GM18909 (cell line): ENCODE data around the gene GRPR.
"Not testable (repeated sequence)": the region's sequence is repeated elsewhere in the genome, so short reads cannot be mapped to it uniquely, and the experiment has no call there.

Source experiments
- ATAC-seq: cut with Tn5 transposase; IDR thresholded peaks from one replicate; pipeline ENCODE4 v1.9.1; 2021; ENCODE audit warnings: mild to moderate bottlenecking; ENCODE audit not compliant: unreplicated experiment, poor library complexity

The GRPR gene

GRCh38 chrX:16172391-16172790 is 49.0 kb downstream of the GRPR start:
- no peak for ATAC-seq

DNA sequence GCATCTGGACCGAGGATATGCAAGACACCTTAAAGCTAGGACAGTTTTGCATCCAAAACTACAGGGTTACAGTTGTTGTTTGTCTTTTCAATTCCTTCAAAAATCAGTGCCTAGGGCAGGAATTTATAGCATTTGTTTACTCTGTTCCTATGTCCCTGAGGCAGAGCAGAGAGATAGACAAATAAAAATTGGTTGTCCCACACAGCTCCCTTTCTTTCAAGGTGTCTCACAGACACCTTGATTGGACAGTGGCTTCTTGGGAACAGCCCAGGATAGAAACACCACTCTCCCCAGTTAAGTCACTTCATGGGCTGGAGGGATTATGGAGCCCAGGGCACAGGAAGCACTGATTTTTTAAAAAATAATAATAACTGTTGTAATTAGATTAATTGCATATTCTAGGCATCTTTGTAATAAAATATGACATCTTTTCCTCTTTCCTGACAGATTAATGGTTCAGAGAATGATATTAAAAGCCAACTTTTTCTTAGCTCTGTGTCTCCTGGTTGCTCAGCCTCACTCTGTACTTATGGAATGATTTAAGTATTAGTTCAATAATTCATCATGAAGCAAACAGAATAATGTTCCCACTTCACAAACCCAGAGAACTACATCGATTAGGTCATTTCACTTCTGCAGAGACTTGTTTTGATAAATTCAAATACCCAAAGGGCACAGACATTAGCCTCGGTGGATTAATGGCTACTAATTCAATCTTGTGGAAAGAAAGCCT is 52.1 kb downstream of the GRPR start:
- ATAC-seq: no peak

GRCh38 chrX:16177260-16177659 is 53.9 kb downstream of the GRPR start:
- ATAC-seq: no peak

- ATAC-seq: not testable (repeated sequence)
Observed at GRCh38 chrX:16183843-16184242, 60.5 kb downstream of the GRPR start.

GRCh38 chrX:16185725-16186136 is 62.4 kb downstream of the GRPR start:
- ATAC-seq: peak; percentile 99

- ATAC-seq: no peak
Observed at GRCh38 chrX:16186380-16187007, 63.1 kb downstream of the GRPR start.

DNA sequence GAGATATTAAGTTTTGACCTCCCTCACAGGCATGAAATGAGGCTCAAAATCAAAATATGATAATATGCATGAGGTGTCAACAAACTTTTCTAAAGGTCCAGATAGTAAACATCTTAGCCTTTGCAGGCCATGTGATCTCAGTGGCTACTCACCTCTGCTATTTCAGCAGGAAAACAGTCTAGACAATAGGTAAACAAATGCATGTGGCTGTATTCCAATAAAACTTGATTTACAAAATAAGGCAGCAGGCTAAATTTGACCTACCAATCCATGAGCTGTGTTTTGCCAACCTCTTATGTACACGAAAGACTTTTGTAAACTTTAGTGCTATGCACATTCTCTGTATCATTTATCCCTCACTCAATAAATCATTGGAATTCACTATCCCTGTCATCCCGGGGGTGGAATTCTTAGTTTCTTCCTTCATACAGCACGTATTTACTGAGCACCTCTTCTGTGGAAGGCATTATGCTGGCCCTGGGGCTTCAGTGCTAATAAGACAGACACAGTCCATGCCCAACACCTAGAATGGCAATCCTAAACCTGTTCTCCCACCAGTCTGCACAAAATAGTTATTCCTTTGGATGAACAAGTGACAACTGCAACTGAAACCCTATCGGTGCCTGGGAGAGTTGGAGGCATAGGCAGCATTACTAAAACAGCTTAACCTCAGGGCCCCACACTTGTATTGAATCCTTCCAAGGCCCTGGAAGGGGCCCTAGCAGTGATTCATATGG is 63.8 kb downstream of the GRPR start:
- no peak for ATAC-seq

GRCh38 chrX:16188687-16189086 is 65.3 kb downstream of the GRPR start:
- no peak for ATAC-seq

- no peak for ATAC-seq
Observed at GRCh38 chrX:16191605-16192004, 68.2 kb downstream of the GRPR start.

DNA sequence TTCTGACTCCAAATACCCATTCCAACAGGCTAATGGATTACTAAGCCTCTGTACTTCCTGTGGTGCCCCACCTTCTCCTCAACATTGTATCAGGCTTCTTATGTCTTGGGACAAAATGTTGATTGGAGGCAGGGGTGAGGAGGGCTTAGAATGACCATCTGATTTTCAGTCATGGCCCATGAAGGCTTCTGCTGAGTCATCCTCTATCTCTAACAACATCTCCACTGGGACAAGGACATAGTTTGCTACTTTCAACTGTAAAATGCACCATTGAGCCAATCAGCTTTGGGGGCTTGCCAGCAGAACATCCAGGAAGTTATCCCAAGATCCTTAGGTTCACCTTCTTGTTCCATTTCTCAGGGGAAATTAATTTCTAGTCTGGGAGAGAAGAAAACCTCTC is 73.5 kb downstream of the GRPR start:
- no peak for ATAC-seq

- ATAC-seq: no peak
Observed at GRCh38 chrX:16199343-16199742, 76.0 kb downstream of the GRPR start.

DNA sequence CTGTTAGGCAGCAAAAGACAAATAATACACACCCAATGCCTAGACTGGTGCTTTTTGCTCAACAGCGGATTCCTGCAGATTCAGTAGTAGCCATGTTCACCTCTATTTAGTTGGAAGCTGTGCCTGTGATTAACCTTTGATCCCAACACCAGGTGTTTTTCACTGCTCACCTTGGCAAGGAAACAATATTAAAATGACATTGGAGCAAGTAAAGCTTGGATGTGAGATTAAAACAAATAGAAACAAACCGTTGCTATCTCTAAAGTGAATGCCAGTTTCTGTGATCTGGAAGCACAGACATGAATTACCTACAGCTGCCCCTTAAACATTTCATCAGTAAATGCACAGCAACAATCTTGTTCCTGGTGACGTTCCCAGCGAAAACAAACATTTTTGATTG is 79.6 kb downstream of the GRPR start:
- ATAC-seq: no peak
